Neural cell (in vitro differentiated cells): Measurements from ENCODE around the gene LYVE1. TPM values are rescaled to one million over a fixed set of nuclear protein-coding genes. Genes with fewer than 3 reads are reported as not detected.

Experiments
- H2AFZ ChIP-seq: fragments of 200-600, 300-800 bp; sonication (generic), shearing (Covaris generic); 2 replicates; pipeline ENCODE4 v1.6.0; 2014; ENCODE audit warnings: low read depth, mild to moderate bottlenecking, antibody characterized with exemption, low read length, moderate library complexity
- H3F3A ChIP-seq: fragments of 200-600 bp; shearing (Covaris generic); 2 replicates; pipeline ENCODE4 v1.6.1; 2016; ENCODE audit warnings: mild to moderate bottlenecking, moderate library complexity, mixed read lengths, antibody characterized with exemption, low read length; ENCODE audit not compliant: insufficient read depth, poor library complexity, severe bottlenecking
- H3K27ac ChIP-seq: fragments of 200-600, 300-800 bp; sonication (generic), shearing (Covaris generic); 2 replicates; pipeline ENCODE4 v1.5.1; 2014; ENCODE audit warnings: mild to moderate bottlenecking, low read length, moderate library complexity
- H3K27me3 ChIP-seq: fragments of 300-800, 200-600 bp; sonication (generic), shearing (Covaris generic); 2 replicates; pipeline ENCODE4 v1.6.0; 2014; ENCODE audit warnings: mild to moderate bottlenecking, low read depth, low read length, moderate library complexity; ENCODE audit not compliant: insufficient read depth
- H3K36me3 ChIP-seq: fragments of 300-800, 200-600 bp; sonication (generic), shearing (Covaris generic); 2 replicates; pipeline ENCODE4 v1.5.1; 2014; ENCODE audit warnings: mild to moderate bottlenecking, antibody characterized with exemption, low read length, moderate library complexity; ENCODE audit not compliant: insufficient read depth
- H3K4me2 ChIP-seq: fragments of 300-800, 200-600 bp; sonication (generic), shearing (Covaris generic); 2 replicates; pipeline ENCODE4 v1.6.0; 2014; ENCODE audit warnings: mild to moderate bottlenecking, low read length
- H3K4me3 ChIP-seq: fragments of 300-800, 200-600 bp; sonication (generic), shearing (Covaris generic); 2 replicates; pipeline ENCODE4 v1.5.1; 2014; ENCODE audit warnings: mild to moderate bottlenecking, low read length, moderate library complexity
- H3K79me2 ChIP-seq: fragments of 200-600 bp; shearing (Covaris generic); replicated peaks from 2 replicates; pipeline ENCODE4 v1.6.0; 2014; ENCODE audit warnings: mild to moderate bottlenecking, low read length, moderate library complexity; ENCODE audit not compliant: insufficient read depth
- H3K9ac ChIP-seq: fragments of 300-800, 200-600 bp; sonication (generic), shearing (Covaris generic); 2 replicates; pipeline ENCODE4 v1.6.1; 2016; ENCODE audit warnings: mild to moderate bottlenecking, low read length, mixed read lengths
- H3K9me2 ChIP-seq: fragments of 200-600 bp; shearing (Covaris generic); 2 replicates; pipeline ENCODE4 v1.6.1; 2016; ENCODE audit warnings: mild to moderate bottlenecking, low read length, mixed read lengths; ENCODE audit not compliant: insufficient read depth
- H3K9me3 ChIP-seq: fragments of 200-600, 300-800 bp; sonication (generic), shearing (Covaris generic); 2 replicates; pipeline ENCODE4 v1.6.1; 2016; ENCODE audit warnings: mild to moderate bottlenecking, mixed run types, low read length, moderate library complexity, mixed read lengths
- H4K20me1 ChIP-seq: fragments of 200-600 bp; shearing (Covaris generic); 2 replicates; pipeline ENCODE4 v1.6.1; 2016; ENCODE audit warnings: mild to moderate bottlenecking, mixed run types; ENCODE audit not compliant: insufficient read depth
- CTCF ChIP-seq: fragments of 450-650 bp; IDR thresholded peaks from 2 replicates; pipeline ENCODE4 v1.5.1; 2014; ENCODE audit warnings: antibody characterized with exemption, mild to moderate bottlenecking, moderate library complexity; ENCODE audit not compliant: poor library complexity, severe bottlenecking
- EP300 ChIP-seq: fragments of 450-650 bp; conservative IDR thresholded peaks from 2 replicates; pipeline ENCODE4 v1.6.1; 2014; ENCODE audit warnings: antibody characterized with exemption, mild to moderate bottlenecking, moderate library complexity; ENCODE audit not compliant: poor library complexity, severe bottlenecking
- EZH2 ChIP-seq: fragments of 200-600, 300-800 bp; shearing (Covaris generic), sonication (generic); IDR thresholded peaks from 2 replicates; pipeline ENCODE4 v1.6.1; 2014; ENCODE audit warnings: antibody characterized with exemption, low read length, borderline replicate concordance, mild to moderate bottlenecking; ENCODE audit not compliant: insufficient read depth, poor library complexity, severe bottlenecking
- MXI1 ChIP-seq: fragments of 450-650 bp; conservative IDR thresholded peaks from 2 replicates; pipeline ENCODE4 v1.6.1; 2014; ENCODE audit warnings: antibody characterized with exemption, mild to moderate bottlenecking; ENCODE audit not compliant: poor library complexity, severe bottlenecking
- POLR2AphosphoS5 ChIP-seq: IDR thresholded peaks from 2 replicates; pipeline ENCODE4 v1.6.1; 2012
- RAD21 ChIP-seq: fragments of 450-650 bp; conservative IDR thresholded peaks from 2 replicates; pipeline ENCODE4 v1.6.1; 2014; ENCODE audit warnings: antibody characterized with exemption, mild to moderate bottlenecking, moderate library complexity
- REST ChIP-seq: IDR thresholded peaks from 2 replicates; pipeline ENCODE4 v1.6.1; 2012; ENCODE audit warnings: borderline replicate concordance
- SMC3 ChIP-seq: fragments of 450-650 bp; conservative IDR thresholded peaks from 2 replicates; pipeline ENCODE4 v1.6.1; 2014; ENCODE audit warnings: antibody characterized with exemption, mild to moderate bottlenecking, moderate library complexity; ENCODE audit not compliant: poor library complexity
- TAF1 ChIP-seq: IDR thresholded peaks from 2 replicates; pipeline ENCODE4 v1.6.1; 2012; ENCODE audit warnings: low read depth
- polyA plus RNA-seq: library from polyadenylated mRNA; depleted of rRNA; stranded (reverse); fragments of >200 nt; gene quantifications from 2 replicates; pipeline ENCODE4 v1.2.3, GENCODE V29; 2014

The LYVE1 gene
- polyA plus RNA-seq, 1 donor from 2014 or later: not detected

- H3K27ac ChIP-seq: no peak overlapping the region
- no peaks in the 10 kb centered on the region for H3K9me2 ChIP-seq
- H3K4me2 ChIP-seq: no peak overlapping the region
- no peaks in the 10 kb centered on the region for H4K20me1 ChIP-seq
- no peak for TF ChIP-seq POLR2AphosphoS5
- no peak for TF ChIP-seq EP300
- TF ChIP-seq TAF1: no peak
- no peak for TF ChIP-seq REST
- TF ChIP-seq SMC3: no peak
- TF ChIP-seq EZH2: no peak
- no peak for TF ChIP-seq CTCF
- no peak for TF ChIP-seq RAD21
- H3K4me3 ChIP-seq: no peak overlapping the region
- no peaks in the 10 kb centered on the region for H3F3A ChIP-seq
- no peaks in the 10 kb centered on the region for H3K27me3 ChIP-seq
- no peaks in the 10 kb centered on the region for H3K9me3 ChIP-seq
- no peaks in the 10 kb centered on the region for H3K79me2 ChIP-seq
- no peak overlapping the region for H3K9ac ChIP-seq
- H3K36me3 ChIP-seq: no peaks in the 10 kb centered on the region
- H2AFZ ChIP-seq: no peak overlapping the region
Measured at GRCh38 chr11:10573556-10573955, 5.1 kb upstream of the LYVE1 start.

- Histone ChIP-seq H3K9ac (no peak overlapping the region), H3K4me2 (no peak overlapping the region), H3K4me3 (no peak overlapping the region), H3K9me3 (no peaks in the 10 kb centered on the region), H4K20me1 (no peaks in the 10 kb centered on the region), H3K36me3 (no peaks in the 10 kb centered on the region), H2AFZ (no peak overlapping the region), H3F3A (no peaks in the 10 kb centered on the region), H3K79me2 (no peaks in the 10 kb centered on the region), H3K9me2 (no peaks in the 10 kb centered on the region), H3K27ac (no peak overlapping the region), H3K27me3 (no peaks in the 10 kb centered on the region)
- no peak for TF ChIP-seq TAF1
- no peak for TF ChIP-seq POLR2AphosphoS5
- TF ChIP-seq RAD21: no peak
Measured at GRCh38 chr11:10573028-10573427, 4.6 kb upstream of the LYVE1 start.

- H3K4me2 ChIP-seq: no peak overlapping the region
- no peaks in the 10 kb centered on the region for H3K9me2 ChIP-seq
- no peaks in the 10 kb centered on the region for H3K36me3 ChIP-seq
- H4K20me1 ChIP-seq: no peaks in the 10 kb centered on the region
- no peaks in the 10 kb centered on the region for H3F3A ChIP-seq
- H3K79me2 ChIP-seq: no peaks in the 10 kb centered on the region
- H3K27ac ChIP-seq: no peak overlapping the region
- no peaks in the 10 kb centered on the region for H3K27me3 ChIP-seq
- H2AFZ ChIP-seq: no peak overlapping the region
- H3K4me3 ChIP-seq: no peak overlapping the region
- H3K9ac ChIP-seq: no peak overlapping the region
- no peaks in the 10 kb centered on the region for H3K9me3 ChIP-seq
- TF ChIP-seq REST (no peak), RAD21 (no peak), EZH2 (no peak), CTCF (no peak), MXI1 (no peak), SMC3 (no peak), POLR2AphosphoS5 (no peak), TAF1 (no peak), EP300 (no peak)
Measured at GRCh38 chr11:10572533-10572932, 4.1 kb upstream of the LYVE1 start.
